ENCODE results near the gene EML4. TPM values are rescaled to one million over a fixed set of nuclear protein-coding genes. Genes with fewer than 3 reads are reported as not detected.
A peak's percentile ranks its signal among the peaks of the same experiment; 100 is the strongest.

EML4 gene
- total RNA-seq, 1 experiment from 2014 or later, result 107 TPM

- H3K4me3 ChIP-seq (ENCODE audit: low read depth in 2 of 2, low read length in 2 of 2), result no peak overlapping the region
- BruUV-seq (replicated peaks), result no TSS peak
- CTCF ChIA-PET, result no interaction called here
- H3K36me3 ChIP-seq (ENCODE audit: control insufficient read depth, insufficient read depth, low read length), result no peaks in the 10 kb centered on the region
- H3K27ac ChIP-seq (ENCODE audit: low read length), result peak overlapping the region; percentile 65; the same call in 1 of the 2 replicates
- H3K9me3 ChIP-seq (ENCODE audit: control insufficient read depth, insufficient read depth, low read depth, low read length), result no peaks in the 10 kb centered on the region
- peaks cover 23% of the 10 kb centered on the region for H3K4me1 ChIP-seq (ENCODE audit: control insufficient read depth, insufficient read depth, low read length)
- intact Hi-C loops (cut with micrococcal nuclease; ENCODE audit: unreplicated experiment), result no loop called here
- no peaks in the 10 kb centered on the region for H3K27me3 ChIP-seq (ENCODE audit: control insufficient read depth, insufficient read depth, low read length)
- no peak for DNase-seq (ENCODE audit: low read depth, low spot score)
- ATAC-seq, result no peak; the same call in 1 of the 2 replicates
- POLR2A ChIA-PET, result no interaction called here
- in situ Hi-C loops (cut with HindIII; ENCODE audit: low pct_unique_long_range_greater_than_20kb, low sequenced_read_pairs), result no loop called here
- no peak for TF ChIP-seq POLR2AphosphoS5 (IDR thresholded peaks at IDR 0.05; ENCODE audit: low read depth, low read length)
- TF ChIP-seq, protein P1, sequence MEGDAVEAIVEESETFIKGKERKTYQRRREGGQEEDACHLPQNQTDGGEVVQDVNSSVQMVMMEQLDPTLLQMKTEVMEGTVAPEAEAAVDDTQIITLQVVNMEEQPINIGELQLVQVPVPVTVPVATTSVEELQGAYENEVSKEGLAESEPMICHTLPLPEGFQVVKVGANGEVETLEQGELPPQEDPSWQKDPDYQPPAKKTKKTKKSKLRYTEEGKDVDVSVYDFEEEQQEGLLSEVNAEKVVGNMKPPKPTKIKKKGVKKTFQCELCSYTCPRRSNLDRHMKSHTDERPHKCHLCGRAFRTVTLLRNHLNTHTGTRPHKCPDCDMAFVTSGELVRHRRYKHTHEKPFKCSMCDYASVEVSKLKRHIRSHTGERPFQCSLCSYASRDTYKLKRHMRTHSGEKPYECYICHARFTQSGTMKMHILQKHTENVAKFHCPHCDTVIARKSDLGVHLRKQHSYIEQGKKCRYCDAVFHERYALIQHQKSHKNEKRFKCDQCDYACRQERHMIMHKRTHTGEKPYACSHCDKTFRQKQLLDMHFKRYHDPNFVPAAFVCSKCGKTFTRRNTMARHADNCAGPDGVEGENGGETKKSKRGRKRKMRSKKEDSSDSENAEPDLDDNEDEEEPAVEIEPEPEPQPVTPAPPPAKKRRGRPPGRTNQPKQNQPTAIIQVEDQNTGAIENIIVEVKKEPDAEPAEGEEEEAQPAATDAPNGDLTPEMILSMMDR (IDR thresholded peaks at IDR 0.05), result no peak
- TF ChIP-seq SIN3A (IDR thresholded peaks at IDR 0.05; ENCODE audit: borderline replicate concordance, insufficient read depth, low read depth, low read length), result no peak
- TF ChIP-seq, protein P2, sequence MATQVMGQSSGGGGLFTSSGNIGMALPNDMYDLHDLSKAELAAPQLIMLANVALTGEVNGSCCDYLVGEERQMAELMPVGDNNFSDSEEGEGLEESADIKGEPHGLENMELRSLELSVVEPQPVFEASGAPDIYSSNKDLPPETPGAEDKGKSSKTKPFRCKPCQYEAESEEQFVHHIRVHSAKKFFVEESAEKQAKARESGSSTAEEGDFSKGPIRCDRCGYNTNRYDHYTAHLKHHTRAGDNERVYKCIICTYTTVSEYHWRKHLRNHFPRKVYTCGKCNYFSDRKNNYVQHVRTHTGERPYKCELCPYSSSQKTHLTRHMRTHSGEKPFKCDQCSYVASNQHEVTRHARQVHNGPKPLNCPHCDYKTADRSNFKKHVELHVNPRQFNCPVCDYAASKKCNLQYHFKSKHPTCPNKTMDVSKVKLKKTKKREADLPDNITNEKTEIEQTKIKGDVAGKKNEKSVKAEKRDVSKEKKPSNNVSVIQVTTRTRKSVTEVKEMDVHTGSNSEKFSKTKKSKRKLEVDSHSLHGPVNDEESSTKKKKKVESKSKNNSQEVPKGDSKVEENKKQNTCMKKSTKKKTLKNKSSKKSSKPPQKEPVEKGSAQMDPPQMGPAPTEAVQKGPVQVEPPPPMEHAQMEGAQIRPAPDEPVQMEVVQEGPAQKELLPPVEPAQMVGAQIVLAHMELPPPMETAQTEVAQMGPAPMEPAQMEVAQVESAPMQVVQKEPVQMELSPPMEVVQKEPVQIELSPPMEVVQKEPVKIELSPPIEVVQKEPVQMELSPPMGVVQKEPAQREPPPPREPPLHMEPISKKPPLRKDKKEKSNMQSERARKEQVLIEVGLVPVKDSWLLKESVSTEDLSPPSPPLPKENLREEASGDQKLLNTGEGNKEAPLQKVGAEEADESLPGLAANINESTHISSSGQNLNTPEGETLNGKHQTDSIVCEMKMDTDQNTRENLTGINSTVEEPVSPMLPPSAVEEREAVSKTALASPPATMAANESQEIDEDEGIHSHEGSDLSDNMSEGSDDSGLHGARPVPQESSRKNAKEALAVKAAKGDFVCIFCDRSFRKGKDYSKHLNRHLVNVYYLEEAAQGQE (IDR thresholded peaks at IDR 0.05; ENCODE audit: insufficient read depth in 1 of 2, low read depth in 2 of 2, low read length in 1 of 2), result no peak
- TF ChIP-seq TCF7L2 (IDR thresholded peaks at IDR 0.05; ENCODE audit: low read depth, low read length), result no peak
These were observed 21.4 kb upstream of the EML4 start for GRCh38 chr2:42147641-42148274.

DNA sequence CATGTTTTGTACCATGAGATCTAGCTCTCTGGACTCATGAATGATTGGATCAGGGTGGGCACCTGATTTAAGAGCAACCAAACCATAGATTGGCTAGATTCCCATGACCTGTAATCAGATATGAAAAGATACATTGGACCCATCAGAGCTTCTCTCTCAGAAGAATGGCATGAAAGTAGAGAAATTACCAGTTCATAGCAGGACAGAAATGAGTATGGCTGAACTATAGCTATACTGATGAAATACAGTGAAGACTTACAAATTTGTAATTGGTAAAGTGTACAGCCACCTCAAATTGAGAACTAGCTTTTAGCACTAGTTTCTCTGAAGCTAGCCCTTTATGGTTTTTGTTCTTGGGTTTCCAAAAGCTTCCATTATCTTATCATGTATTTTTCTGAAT, 19.0 kb upstream of the EML4 start:
- H3K4me3 ChIP-seq (ENCODE audit: low read depth in 2 of 2, low read length in 2 of 2), result no peak overlapping the region
- TF ChIP-seq POLR2AphosphoS5 (IDR thresholded peaks at IDR 0.05; ENCODE audit: low read depth, low read length), result no peak
- no peak for TF ChIP-seq TCF7L2 (IDR thresholded peaks at IDR 0.05; ENCODE audit: low read depth, low read length)
- no peak for TF ChIP-seq SIN3A (IDR thresholded peaks at IDR 0.05; ENCODE audit: borderline replicate concordance, insufficient read depth, low read depth, low read length)
- TF ChIP-seq, protein P2 (IDR thresholded peaks at IDR 0.05; ENCODE audit: insufficient read depth in 1 of 2, low read depth in 2 of 2, low read length in 1 of 2), result no peak
- TF ChIP-seq, protein P1 (IDR thresholded peaks at IDR 0.05), result no peak
- H3K27me3 ChIP-seq (ENCODE audit: control insufficient read depth, insufficient read depth, low read length), result no peaks in the 10 kb centered on the region
- in situ Hi-C loops (cut with HindIII; ENCODE audit: low pct_unique_long_range_greater_than_20kb, low sequenced_read_pairs), result no loop called here
- H3K4me1 ChIP-seq (ENCODE audit: control insufficient read depth, insufficient read depth, low read length), result peaks cover 13% of the 10 kb centered on the region
- no peaks in the 10 kb centered on the region for H3K9me3 ChIP-seq (ENCODE audit: control insufficient read depth, insufficient read depth, low read depth, low read length)
- ChIA-PET CTCF (interaction anchor here (0.6 kb wide), 1 partner anchor 159 kb away, joined by 12 read pairs; no protein-coding TSS in a partner anchor), POLR2A (interaction anchor here (0.6 kb wide), 1 partner anchor 47 kb away, joined by 13 read pairs; no protein-coding TSS in a partner anchor)
- no TSS peak for BruUV-seq (replicated peaks)
- ATAC-seq, result no peak
- intact Hi-C loops (cut with micrococcal nuclease; ENCODE audit: unreplicated experiment), result no loop called here
- no peak overlapping the region; the same call in 1 of the 2 replicates for H3K27ac ChIP-seq (ENCODE audit: low read length)
- no peaks in the 10 kb centered on the region for H3K36me3 ChIP-seq (ENCODE audit: control insufficient read depth, insufficient read depth, low read length)
- no peak for DNase-seq (ENCODE audit: low read depth, low spot score)

All from Panc1 (cell line).